Testis (tissue), 2 donors: ENCODE results near the gene DCP1A.

Source experiments
- POLR2A ChIP-seq: fragments of 450-650 bp; IDR thresholded peaks from one replicate; pipeline ENCODE4 v1.6.1; 2017; ENCODE audit warnings: antibody characterized with exemption, mild to moderate bottlenecking, moderate library complexity
- TF ChIP-seq, protein P1 (sequence below), 3 experiments: fragments of 450-650 bp in 2 of 3; fragments of 200-600 bp in 1 of 3; sonication (generic) in 1 of 3; IDR thresholded peaks; one replicate each; pipeline ENCODE4 v1.5.1; 2016 to 2019; ENCODE audit warnings: antibody characterized with exemption in 3 of 3, mild to moderate bottlenecking in 2 of 3, moderate library complexity in 1 of 3

DNA sequence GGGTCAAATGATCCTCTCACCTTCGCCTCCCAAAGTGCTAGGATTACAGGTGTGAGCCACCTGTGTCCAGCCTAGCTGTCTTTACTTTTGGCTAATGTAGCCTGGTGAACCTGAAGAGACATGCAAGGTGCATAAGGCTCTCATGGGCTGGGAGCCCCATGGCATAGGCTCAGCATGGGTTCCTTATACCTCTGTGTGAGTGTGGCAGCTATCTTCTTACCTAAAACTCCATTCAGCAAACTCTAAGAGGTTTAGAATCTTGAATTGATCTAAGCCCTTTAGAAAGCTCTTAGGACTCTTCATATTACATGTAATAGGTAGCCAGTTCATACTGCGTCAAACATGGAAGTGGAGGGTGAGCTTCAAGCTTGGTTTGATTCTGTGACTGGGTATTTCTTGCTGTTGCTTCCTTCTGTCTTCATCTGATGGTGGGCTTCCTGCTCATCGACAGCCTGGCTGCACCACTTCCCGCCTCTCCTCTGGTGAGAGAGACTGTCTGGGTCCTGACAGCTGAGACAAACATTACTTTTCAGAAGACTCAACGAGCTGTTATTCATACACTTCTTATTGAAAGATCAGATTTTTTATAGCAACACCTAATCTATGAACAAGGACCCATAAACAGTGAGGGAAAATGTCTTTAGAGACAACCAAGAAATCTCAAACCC is 72.3 kb downstream of the DCP1A start:
- TF ChIP-seq, protein P1, sequence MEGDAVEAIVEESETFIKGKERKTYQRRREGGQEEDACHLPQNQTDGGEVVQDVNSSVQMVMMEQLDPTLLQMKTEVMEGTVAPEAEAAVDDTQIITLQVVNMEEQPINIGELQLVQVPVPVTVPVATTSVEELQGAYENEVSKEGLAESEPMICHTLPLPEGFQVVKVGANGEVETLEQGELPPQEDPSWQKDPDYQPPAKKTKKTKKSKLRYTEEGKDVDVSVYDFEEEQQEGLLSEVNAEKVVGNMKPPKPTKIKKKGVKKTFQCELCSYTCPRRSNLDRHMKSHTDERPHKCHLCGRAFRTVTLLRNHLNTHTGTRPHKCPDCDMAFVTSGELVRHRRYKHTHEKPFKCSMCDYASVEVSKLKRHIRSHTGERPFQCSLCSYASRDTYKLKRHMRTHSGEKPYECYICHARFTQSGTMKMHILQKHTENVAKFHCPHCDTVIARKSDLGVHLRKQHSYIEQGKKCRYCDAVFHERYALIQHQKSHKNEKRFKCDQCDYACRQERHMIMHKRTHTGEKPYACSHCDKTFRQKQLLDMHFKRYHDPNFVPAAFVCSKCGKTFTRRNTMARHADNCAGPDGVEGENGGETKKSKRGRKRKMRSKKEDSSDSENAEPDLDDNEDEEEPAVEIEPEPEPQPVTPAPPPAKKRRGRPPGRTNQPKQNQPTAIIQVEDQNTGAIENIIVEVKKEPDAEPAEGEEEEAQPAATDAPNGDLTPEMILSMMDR (IDR thresholded peaks at IDR 0.05) = no peak
- no peak for TF ChIP-seq POLR2A
